Keratinocyte (primary cell): Measurements from ENCODE around the gene HELZ. TPM values are rescaled to one million over a fixed set of nuclear protein-coding genes. Genes with fewer than 3 reads are reported as not detected.

Source experiments
- DNase-seq: peaks from one replicate; pipeline ENCODE4 v3.0.0-alpha.2; 2011; ENCODE audit warnings: low read depth, missing footprints, low spot score
- FAIRE-seq: peaks from 2 replicates; lab custom pipeline; 2011; peaks lifted over from hg19 to GRCh38; lab: Jason Lieb, UNC
- H2AFZ ChIP-seq: 2 replicates; pipeline ENCODE4 v1.6.0; 2012; ENCODE audit warnings: low read length, control low read depth, inconsistent platforms; ENCODE audit not compliant: control insufficient read depth
- H3K27ac ChIP-seq: 2 replicates; pipeline ENCODE4 v1.5.1; 2011; ENCODE audit warnings: low read length; ENCODE audit not compliant: control insufficient read depth, insufficient read depth
- H3K27me3 ChIP-seq: 3 replicates; pipeline ENCODE4 v1.6.0; 2011; ENCODE audit warnings: low read length; ENCODE audit not compliant: control insufficient read depth, insufficient read depth; ENCODE audit errors: extremely low read depth
- H3K36me3 ChIP-seq, 2 experiments: 2 replicates in 1 of 2; 3 replicates in 1 of 2; pipeline ENCODE4 v1.5.1; 2011; ENCODE audit warnings: low read length in 2 of 2, mild to moderate bottlenecking in 1 of 2; ENCODE audit not compliant: control insufficient read depth in 2 of 2, insufficient read depth in 2 of 2; ENCODE audit errors: extremely low read depth in 1 of 2
- H3K4me1 ChIP-seq: 3 replicates; pipeline ENCODE4 v1.5.1; 2011; ENCODE audit warnings: low read length; ENCODE audit not compliant: control insufficient read depth, insufficient read depth; ENCODE audit errors: extremely low read depth
- H3K4me2 ChIP-seq: 3 replicates; pipeline ENCODE4 v1.6.0; 2011; ENCODE audit warnings: low read depth, low read length; ENCODE audit not compliant: control insufficient read depth, insufficient read depth; ENCODE audit errors: extremely low read depth
- H3K4me3 ChIP-seq, 3 experiments: fragments of 200-600 bp in 1 of 3; sonication (generic) in 1 of 3; 2 replicates in 2 of 3; 3 replicates in 1 of 3; pipeline ENCODE4 v1.5.1; 2011 to 2016; ENCODE audit warnings: low read length in 3 of 3, mild to moderate bottlenecking in 3 of 3, control low read depth in 2 of 3, inconsistent platforms in 1 of 3, low read depth in 1 of 3, mixed read lengths in 1 of 3, mixed run types in 1 of 3, moderate library complexity in 1 of 3; ENCODE audit not compliant: control insufficient read depth in 2 of 3, insufficient read depth in 2 of 3; ENCODE audit errors: extremely low read depth in 1 of 3
- H3K79me2 ChIP-seq: 2 replicates; pipeline ENCODE4 v1.6.0; 2012; ENCODE audit warnings: low read length; ENCODE audit not compliant: control insufficient read depth, insufficient read depth
- H3K9ac ChIP-seq: 3 replicates; pipeline ENCODE4 v1.6.0; 2011; ENCODE audit warnings: low read length; ENCODE audit not compliant: control insufficient read depth, insufficient read depth; ENCODE audit errors: extremely low read depth
- H3K9me1 ChIP-seq: 3 replicates; pipeline ENCODE4 v1.6.0; 2011; ENCODE audit warnings: low read length; ENCODE audit not compliant: control insufficient read depth, insufficient read depth; ENCODE audit errors: extremely low read depth
- H3K9me3 ChIP-seq: 2 replicates; pipeline ENCODE4 v1.5.1; 2012; ENCODE audit warnings: low read depth, low read length; ENCODE audit not compliant: control insufficient read depth
- H4K20me1 ChIP-seq: 3 replicates; pipeline ENCODE4 v1.6.0; 2011; ENCODE audit warnings: low read length; ENCODE audit not compliant: control insufficient read depth, insufficient read depth; ENCODE audit errors: extremely low read depth
- CTCF ChIP-seq, 3 experiments: IDR thresholded peaks in 1 of 3; conservative IDR thresholded peaks in 1 of 3; optimal IDR thresholded peaks in 1 of 3; 2 replicates in 2 of 3; 3 replicates in 1 of 3; pipeline versions ENCODE3 to v1.5.1; 2011; ENCODE audit warnings: low read length in 3 of 3, mild to moderate bottlenecking in 3 of 3, moderate library complexity in 2 of 3, control low read depth in 1 of 3, inconsistent platforms in 1 of 3; ENCODE audit not compliant: insufficient read depth in 2 of 3; ENCODE audit errors: extremely low read depth in 1 of 3
- EZH2 ChIP-seq: IDR thresholded peaks from one replicate; pipeline ENCODE4 v1.6.1; 2012; ENCODE audit warnings: inconsistent platforms, mild to moderate bottlenecking, low read length, moderate library complexity
- dilution Hi-C: fragments of 300-500 bp; cut with MboI; formaldehyde crosslinking; loops from one replicate; pipeline ENCODE4 v1.7.0; 2020; ENCODE audit warnings: low sequenced_read_pairs; ENCODE audit not compliant: extremely low pct_ligation_motif_present
- polyA plus RNA-seq, 5 experiments: library from polyadenylated mRNA; depleted of rRNA in 3 of 5; stranded (reverse) in 3 of 5; stranded (forward) in 1 of 5; unstranded in 1 of 5; fragments of >200 nt; gene quantifications; 1 replicate in 1 of 5; 2 replicates in 3 of 5; 3 replicates in 1 of 5; pipeline versions ENCODE4 v1.2.1 to v1.2.3, GENCODE V29; 2011 to 2012; ENCODE audit warnings: missing spikeins in 2 of 5, low read depth in 1 of 5, low replicate concordance in 1 of 5

HELZ gene
- polyA plus RNA-seq, 1 donor (not counting 4 experiments of a cell fraction or from before 2014, with no cell fraction given): 18.2 TPM

GRCh38 chr17:67156269-67157199, 88.5 kb downstream of the HELZ start:
- H3K4me3 ChIP-seq: no peak overlapping the region
- no peak overlapping the region for H3K27ac ChIP-seq
- H3K27me3 ChIP-seq: no peaks in the 10 kb centered on the region
- peaks cover 14% of the 10 kb centered on the region for H3K4me1 ChIP-seq
- no peaks in the 10 kb centered on the region for H3K79me2 ChIP-seq
- no peak overlapping the region for H3K9ac ChIP-seq
- H3K36me3 ChIP-seq: peaks cover 3 to 5% of the 10 kb centered on the region in 2 experiments
- no peaks in the 10 kb centered on the region for H4K20me1 ChIP-seq
- no peak for TF ChIP-seq CTCF (optimal IDR thresholded peaks at IDR 0.05 in 1 of 3, IDR thresholded peaks at IDR 0.05 in 1 of 3, conservative IDR thresholded peaks at IDR 0.05 in 1 of 3; ENCODE audit: extremely low read depth in 1 of 3, insufficient read depth in 2 of 3, low read length in 3 of 3)
- TF ChIP-seq EZH2: no peak
- no peak overlapping the region for H2AFZ ChIP-seq
- DNase-seq: no peak
- FAIRE-seq: no peak
- H3K4me2 ChIP-seq: no peak overlapping the region
- no peaks in the 10 kb centered on the region for H3K9me3 ChIP-seq
- dilution Hi-C loops: no loop called here
- H3K9me1 ChIP-seq: no peaks in the 10 kb centered on the region

- Histone ChIP-seq H3K4me3 (no peak overlapping the region), H3K4me2 (no peak overlapping the region), H4K20me1 (no peaks in the 10 kb centered on the region), H3K9ac (no peak overlapping the region), H2AFZ (no peak overlapping the region), H3K36me3 (peaks cover 5 to 6% of the 10 kb centered on the region in 2 experiments), H3K4me1 (peaks cover 17% of the 10 kb centered on the region), H3K9me1 (no peaks in the 10 kb centered on the region), H3K79me2 (no peaks in the 10 kb centered on the region), H3K27ac (no peak overlapping the region), H3K27me3 (no peaks in the 10 kb centered on the region), H3K9me3 (no peaks in the 10 kb centered on the region)
- dilution Hi-C loops: no loop called here
- no peak for FAIRE-seq
- no peak for DNase-seq
- no peak for TF ChIP-seq EZH2
- TF ChIP-seq CTCF (optimal IDR thresholded peaks at IDR 0.05 in 1 of 3, IDR thresholded peaks at IDR 0.05 in 1 of 3, conservative IDR thresholded peaks at IDR 0.05 in 1 of 3; ENCODE audit: extremely low read depth in 1 of 3, insufficient read depth in 2 of 3, low read length in 3 of 3): no peak
Observed at GRCh38 chr17:67152824-67153223, 92.2 kb downstream of the HELZ start.
